ENCODE data around the gene FOXQ1.

FOXQ1 gene

GRCh38 chr6:1363298-1363697 lies 51.4 kb downstream of the FOXQ1 start:
- DNase-seq (ENCODE audit: low read depth in 2 of 2), result no peak

GRCh38 chr6:1363729-1364572 lies 52.1 kb downstream of the FOXQ1 start:
- no peak for DNase-seq (ENCODE audit: low read depth in 2 of 2)

All from stimulated activated CD4-positive, alpha-beta T cell treated with anti-CD3 and anti-CD28 coated beads, Interleukin-4, amount 100 ng/mL, for 48 hours (primary cell).